Fibroblast of upper back skin (primary cell): ENCODE measurements around the gene SENP8.
"Not testable (repeated sequence)": the region's sequence is repeated elsewhere in the genome, so short reads cannot be mapped to it uniquely, and the experiment has no call there.

Experiments used
- DNase-seq: peaks from one replicate; pipeline ENCODE4 v3.0.0-alpha.2; 2013

Gene SENP8

DNA sequence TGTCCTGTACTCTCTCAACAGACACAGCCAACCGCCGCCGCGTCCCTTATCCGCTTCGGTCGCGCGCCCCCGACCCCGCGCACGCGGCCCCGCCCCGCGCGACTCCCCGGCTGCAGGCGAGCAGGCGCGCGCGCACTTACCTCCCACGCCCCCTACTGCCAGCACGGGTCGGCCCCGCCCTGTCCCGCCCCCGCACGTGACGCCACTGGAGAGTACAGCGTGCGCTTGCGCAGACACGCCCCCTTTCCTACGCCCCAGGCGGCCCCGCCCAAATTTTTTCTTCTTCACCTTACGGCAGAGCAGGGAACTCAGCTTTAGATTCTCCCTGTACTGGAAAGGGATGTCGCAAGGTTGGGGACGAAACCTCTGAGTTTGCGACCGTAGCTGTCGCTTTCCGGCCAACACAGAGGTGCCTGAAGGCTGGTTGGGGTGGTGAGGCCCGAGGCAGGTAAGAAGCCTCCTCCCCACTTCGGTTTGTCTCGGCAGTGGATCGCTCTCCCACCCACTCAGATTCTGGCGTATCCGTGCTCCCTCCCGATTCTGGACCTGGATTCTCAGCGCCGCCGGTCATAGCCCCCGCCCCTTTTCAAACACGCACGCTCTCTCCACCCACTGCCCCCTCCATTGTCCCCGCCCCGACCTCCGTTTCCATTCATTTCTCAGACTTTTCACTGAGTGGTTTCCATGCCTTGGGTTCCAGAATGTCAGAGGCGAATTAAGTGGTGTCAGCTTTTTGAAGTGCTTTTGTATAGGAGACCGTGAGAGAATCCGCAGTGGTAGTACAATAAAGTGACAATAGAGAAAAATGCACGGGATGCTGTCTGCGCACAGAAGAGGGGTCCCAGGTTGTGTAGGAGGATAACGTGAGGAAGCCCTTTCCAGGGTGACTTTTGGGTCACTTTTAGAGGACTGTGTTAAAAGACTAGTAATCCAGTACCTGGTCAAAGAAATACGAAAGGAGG is at the start of gene SENP8, which contains the start of gene MYO9A:
SENP8 (plus strand) TSS at position 387 of the 962 bp plus-strand sequence. CDS start 21,221 bp downstream, outside the sequence.
MYO9A (minus strand) TSS at position 134 of the 962 bp plus-strand sequence. CDS start 71,587 bp downstream, outside the sequence.
- peak; percentile 98 for DNase-seq

GRCh38 chr15:72068856-72069255 is 49.3 kb upstream of the SENP8 start:
- DNase-seq: no peak

DNA sequence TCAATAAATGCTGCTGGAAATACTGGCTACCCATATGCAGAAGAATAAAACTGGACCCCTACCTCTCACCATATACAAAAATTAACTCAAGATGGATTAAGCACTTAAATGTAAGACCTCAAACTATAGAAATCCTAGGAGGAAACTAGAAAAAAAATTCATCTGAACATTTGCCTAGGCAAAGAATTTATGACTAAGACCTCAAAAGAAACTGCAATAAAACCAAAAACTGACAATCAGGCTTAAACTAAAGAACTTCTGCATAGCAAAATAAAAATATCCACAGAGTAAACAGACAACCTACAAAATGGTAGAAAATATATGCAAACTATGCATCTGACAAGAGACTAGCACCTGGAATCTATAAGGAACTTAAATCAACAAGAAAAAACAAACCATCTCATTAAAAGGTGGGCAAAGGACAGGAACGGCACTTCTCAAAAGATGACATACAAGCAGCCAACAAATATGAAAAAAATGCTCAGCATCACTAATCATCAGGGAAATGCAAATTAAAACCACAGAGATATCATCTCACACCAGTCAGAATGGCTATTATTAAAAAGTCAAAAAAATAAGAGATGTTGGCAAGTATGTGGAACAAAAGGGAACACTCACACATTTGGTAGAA is 47.3 kb upstream of the SENP8 start:
- DNase-seq: no peak

GRCh38 chr15:72071448-72071825 is 46.8 kb upstream of the SENP8 start:
- DNase-seq: not testable (repeated sequence)

GRCh38 chr15:72074335-72075060 is 43.7 kb upstream of the SENP8 start:
- no peak for DNase-seq

DNA sequence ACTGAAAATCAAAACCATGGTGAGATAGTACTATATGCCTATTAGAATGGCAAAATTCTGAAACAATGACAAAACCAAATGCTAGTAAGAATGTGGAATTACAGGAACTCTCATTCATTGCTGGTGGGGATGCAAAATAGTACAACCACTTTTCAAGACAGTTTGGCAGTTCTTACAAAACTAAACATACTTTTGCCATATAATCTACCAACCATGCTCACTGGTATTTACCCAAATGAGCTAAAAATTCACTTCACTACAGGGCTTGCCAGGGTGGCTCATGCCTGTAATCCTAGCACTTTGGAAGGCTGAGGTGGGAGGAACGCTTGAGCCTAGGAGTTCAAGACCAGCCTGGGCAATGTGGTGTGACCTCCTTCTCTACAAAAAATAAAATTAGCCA is 40.3 kb upstream of the SENP8 start:
- no peak for DNase-seq

DNA sequence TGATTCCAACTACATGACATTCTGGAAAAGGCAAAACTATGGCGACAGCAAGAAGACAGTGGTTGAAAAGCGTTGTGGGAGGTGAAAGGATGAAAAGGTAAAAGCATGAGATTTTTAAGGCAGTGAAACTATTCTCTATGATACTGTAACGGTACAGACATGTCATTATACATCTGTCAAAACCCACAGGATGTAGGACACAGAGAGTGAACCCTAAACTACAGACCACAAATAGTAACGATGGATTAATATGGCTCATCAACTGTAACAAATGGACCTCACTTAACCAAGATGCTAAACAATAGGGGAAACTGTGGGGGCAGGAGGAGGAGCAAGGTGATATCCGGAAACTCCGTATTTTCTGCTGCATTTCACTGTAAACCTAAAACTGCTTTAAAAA is 39.3 kb upstream of the SENP8 start:
- no peak for DNase-seq

- DNase-seq: peak; percentile 13
Measured at GRCh38 chr15:72082176-72082575, 36.0 kb upstream of the SENP8 start.

GRCh38 chr15:72086010-72086697 is 32.0 kb upstream of the SENP8 start:
- DNase-seq: no peak

DNA sequence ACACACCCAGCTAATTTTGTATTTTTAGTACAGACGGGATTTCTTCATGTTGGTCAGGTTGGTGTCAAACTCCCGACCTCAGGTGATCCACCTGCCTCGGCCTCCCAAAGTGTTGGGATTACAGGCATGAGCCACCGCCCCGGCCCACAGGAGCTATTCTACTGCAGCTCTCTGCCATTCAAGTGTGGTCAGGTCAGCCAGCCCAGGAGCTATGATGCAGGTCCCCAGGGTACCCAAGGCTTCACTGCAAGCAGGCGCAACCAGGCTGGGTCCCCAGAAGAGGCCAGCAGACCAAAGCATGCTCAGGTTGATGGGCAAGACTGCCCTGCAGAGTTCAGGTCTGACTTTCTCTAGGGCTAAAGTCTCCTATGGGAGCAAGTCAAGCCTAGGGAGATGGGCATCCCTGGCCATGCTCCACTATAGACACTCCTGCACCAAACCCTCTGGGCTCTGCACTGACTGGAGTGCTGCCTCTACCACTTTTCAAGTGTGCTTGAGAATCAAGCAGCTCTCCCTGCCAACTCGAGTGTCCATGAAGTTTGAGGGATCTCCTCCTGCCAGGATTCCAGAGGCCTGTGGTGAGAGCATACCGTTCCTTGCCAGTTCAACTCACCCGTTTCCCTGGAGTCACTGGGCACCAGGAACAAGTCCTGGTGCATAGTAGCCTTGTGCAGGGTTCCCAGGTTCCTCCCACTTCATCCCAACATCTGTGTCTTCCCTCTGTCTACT is 31.1 kb upstream of the SENP8 start:
- DNase-seq: no peak

- no peak for DNase-seq
Measured at GRCh38 chr15:72092006-72092405, 26.2 kb upstream of the SENP8 start.

- DNase-seq: no peak
Measured at GRCh38 chr15:72092691-72093090, 25.5 kb upstream of the SENP8 start.

GRCh38 chr15:72096796-72097195 is 21.4 kb upstream of the SENP8 start:
- DNase-seq: no peak

- peak; percentile 16 for DNase-seq
Measured at GRCh38 chr15:72098040-72098439, 20.2 kb upstream of the SENP8 start.

DNA sequence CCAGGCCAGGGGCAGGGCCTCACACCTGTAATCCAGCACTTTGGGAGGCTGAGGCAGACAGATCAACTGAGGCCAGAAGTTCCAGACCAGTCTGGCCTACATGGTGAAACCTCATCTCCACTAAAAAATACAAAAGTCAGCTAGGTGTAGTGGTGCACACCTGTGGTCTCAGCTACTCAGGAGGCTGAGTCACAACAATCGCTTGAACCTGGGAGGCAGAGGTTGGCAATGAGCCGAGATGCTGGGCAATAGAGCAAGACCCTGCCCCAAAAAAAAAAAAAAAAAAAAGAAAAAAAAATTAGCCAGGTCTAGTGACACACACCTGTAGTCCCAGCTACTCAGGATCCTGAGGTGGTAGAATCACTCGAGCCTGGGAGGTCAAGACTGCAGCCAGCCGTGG is 19.0 kb upstream of the SENP8 start:
- no peak for DNase-seq

- DNase-seq: not testable (repeated sequence)
Measured at GRCh38 chr15:72100551-72100950, 17.7 kb upstream of the SENP8 start.

GRCh38 chr15:72105111-72105510 is 13.1 kb upstream of the SENP8 start:
- no peak for DNase-seq

DNA sequence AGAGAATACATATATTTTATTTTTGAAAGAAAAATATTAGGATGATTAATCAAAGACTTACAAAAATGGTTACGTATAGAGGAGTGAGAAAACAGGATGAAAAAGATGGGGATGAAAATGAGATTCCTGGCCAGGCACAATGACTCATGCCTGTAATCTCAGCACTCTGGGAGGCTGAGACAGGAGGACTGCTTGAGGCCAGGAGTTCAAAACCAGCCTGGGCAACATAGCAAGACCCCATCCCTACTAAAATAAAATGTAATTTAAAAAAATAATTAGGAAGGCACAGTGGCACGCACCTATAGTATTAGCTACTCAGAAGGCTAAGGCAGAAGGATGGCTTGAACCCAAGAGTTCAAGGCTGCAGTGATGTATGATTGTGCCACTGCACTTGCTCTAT is 12.1 kb upstream of the SENP8 start:
- no peak for DNase-seq

DNA sequence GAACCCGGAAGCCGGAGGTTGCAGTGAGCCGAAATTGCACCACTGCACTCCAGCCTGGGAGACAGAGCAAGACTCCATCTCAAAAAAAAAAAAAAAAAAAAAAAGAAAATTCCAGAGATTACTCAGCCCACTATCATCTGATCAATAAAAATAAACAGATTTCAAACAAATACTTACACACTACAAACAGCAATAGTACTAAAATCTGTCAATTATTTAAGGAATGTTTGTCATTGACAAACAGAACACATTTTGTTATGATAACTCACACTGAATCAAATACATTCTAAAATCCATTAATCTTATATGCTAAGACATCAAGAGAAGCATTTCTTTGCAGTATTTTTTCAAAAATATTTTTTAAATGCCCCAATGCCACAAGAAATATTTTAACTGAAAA is 7.8 kb upstream of the SENP8 start:
- no peak for DNase-seq

- DNase-seq: no peak
Measured at GRCh38 chr15:72112116-72112515, 6.1 kb upstream of the SENP8 start.

DNA sequence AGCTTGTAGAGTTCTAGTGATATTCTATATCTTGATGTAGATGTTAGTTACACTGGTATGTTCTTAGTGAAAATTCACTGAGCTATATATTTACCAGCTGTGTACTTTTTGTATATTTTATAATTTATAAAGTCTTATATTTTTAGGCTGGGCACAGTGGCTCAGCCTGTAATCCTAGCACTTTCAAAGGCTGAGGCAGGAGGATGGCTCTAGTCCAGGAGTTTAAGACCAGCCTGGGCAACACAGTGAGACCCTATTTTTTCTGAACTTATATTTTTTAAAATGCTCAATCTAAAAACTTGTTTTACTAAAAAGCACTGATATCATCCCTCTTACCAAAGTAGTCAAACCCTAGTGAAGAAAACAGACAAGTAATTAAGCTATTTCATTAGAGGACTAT is 5.4 kb upstream of the SENP8 start:
- no peak for DNase-seq
